B cell (primary cell): ENCODE measurements around the gene ACYP1.

Source experiments
- CTCF ChIP-seq: fragments of 200-600 bp; IDR thresholded peaks from one replicate; pipeline ENCODE4 v1.8.0; 2022; ENCODE audit warnings: antibody characterized with exemption, mild to moderate bottlenecking
- EZH2 ChIP-seq: IDR thresholded peaks from 2 replicates; pipeline ENCODE4 v1.6.1; 2012; ENCODE audit warnings: borderline replicate concordance, low read depth, mild to moderate bottlenecking, moderate library complexity, low read length; ENCODE audit not compliant: insufficient read depth, poor library complexity, severe bottlenecking

GRCh38 chr14:75077794-75078193 is 14.0 kb upstream of the ACYP1 start:
- TF ChIP-seq CTCF (no peak), EZH2 (no peak)
